GM21717 (cell line): Measurements from ENCODE around the gene GBF1.

ENCODE experiments used
- ATAC-seq: cut with Tn5 transposase; IDR thresholded peaks from one replicate; pipeline ENCODE4 v1.9.1; 2021; ENCODE audit warnings: mild to moderate bottlenecking, moderate library complexity; ENCODE audit not compliant: unreplicated experiment

The GBF1 gene

GRCh38 chr10:102404361-102405107 lies 159.2 kb downstream of the GBF1 start:
- no peak for ATAC-seq

- no peak for ATAC-seq
Measured at GRCh38 chr10:102405108-102405571, 159.8 kb downstream of the GBF1 start.

GRCh38 chr10:102405632-102406031 lies 160.3 kb downstream of the GBF1 start:
- no peak for ATAC-seq

GRCh38 chr10:102406815-102407214 lies 161.5 kb downstream of the GBF1 start:
- no peak for ATAC-seq

GRCh38 chr10:102407425-102408130 lies 162.2 kb downstream of the GBF1 start:
- no peak for ATAC-seq

GRCh38 chr10:102408131-102408727 lies 162.9 kb downstream of the GBF1 start:
- ATAC-seq = no peak

GRCh38 chr10:102408728-102409603 lies 163.6 kb downstream of the GBF1 start:
- no peak for ATAC-seq

- ATAC-seq = no peak
Measured at GRCh38 chr10:102409604-102410428, 164.5 kb downstream of the GBF1 start.

GRCh38 chr10:102410429-102411073 lies 165.2 kb downstream of the GBF1 start:
- no peak for ATAC-seq

GRCh38 chr10:102411341-102412255 lies 166.3 kb downstream of the GBF1 start:
- ATAC-seq = no peak

GRCh38 chr10:102412293-102412692 lies 167.0 kb downstream of the GBF1 start:
- no peak for ATAC-seq

GRCh38 chr10:102413053-102413705 lies 167.8 kb downstream of the GBF1 start:
- ATAC-seq = no peak

- ATAC-seq = no peak
Measured at GRCh38 chr10:102413806-102414561, 168.7 kb downstream of the GBF1 start.

- no peak for ATAC-seq
Measured at GRCh38 chr10:102414749-102415148, 169.4 kb downstream of the GBF1 start.

- ATAC-seq = no peak
Measured at GRCh38 chr10:102416283-102416682, 171.0 kb downstream of the GBF1 start.

GRCh38 chr10:102416695-102417094 lies 171.4 kb downstream of the GBF1 start:
- no peak for ATAC-seq

- no peak for ATAC-seq
Measured at GRCh38 chr10:102418622-102419268, 173.4 kb downstream of the GBF1 start, which contains the start of gene PSD. Gene PSD (minus strand): TSS chr10:102418785. CDS start chr10:102417038, 1,747 bp downstream.
